OCI-LY7 (cell line): Measurements from ENCODE around the gene EXOG. TPM values are rescaled to one million over a fixed set of nuclear protein-coding genes. Genes with fewer than 3 reads are reported as not detected.

ENCODE experiments used
- BruUV-seq: library from RNA; stranded (reverse); fragments of 400-500 nt; replicated peaks from 2 replicates; lab custom pipeline; 2021; lab: Mats Ljungman, UMichigan
- CTCF ChIA-PET: fragments of 300-600 bp; sonication (Branson Sonifier 250); formaldehyde crosslinking; loops from one replicate; lab custom pipeline; 2022; ENCODE audit warnings: antibody characterized with exemption; ENCODE audit not compliant: unreplicated experiment; lab: Charles Lee
- POLR2A ChIA-PET: fragments of 300-600 bp; sonication (Branson Sonifier 250); formaldehyde crosslinking; loops from one replicate; lab custom pipeline; 2022; ENCODE audit warnings: antibody characterized with exemption; lab: Charles Lee
- DNase-seq: peaks from one replicate; pipeline ENCODE4 v3.0.0-alpha.2; 2015; ENCODE audit warnings: low spot score
- H2AFZ ChIP-seq: fragments of 200-600 bp; sonication (generic), shearing (Covaris generic); 2 replicates; pipeline ENCODE4 v1.6.1; 2014; ENCODE audit warnings: mild to moderate bottlenecking, antibody characterized with exemption, low read length, moderate library complexity
- H3K27ac ChIP-seq: fragments of 200-600 bp; sonication (generic); 2 replicates; pipeline ENCODE4 v1.5.1; 2014; ENCODE audit warnings: mixed run types, low read depth, mild to moderate bottlenecking, moderate library complexity, low read length, inconsistent platforms; ENCODE audit not compliant: poor library complexity, severe bottlenecking
- H3K36me3 ChIP-seq: fragments of 200-600 bp; sonication (generic); 2 replicates; pipeline ENCODE4 v1.6.1; 2014; ENCODE audit warnings: mild to moderate bottlenecking, antibody characterized with exemption, low read length, moderate library complexity, mixed read lengths; ENCODE audit not compliant: insufficient read depth
- H3K4me1 ChIP-seq: fragments of 200-600 bp; sonication (generic); 2 replicates; pipeline ENCODE4 v1.5.1; 2014; ENCODE audit warnings: mild to moderate bottlenecking, low read length; ENCODE audit not compliant: insufficient read depth, poor library complexity, severe bottlenecking
- H3K4me2 ChIP-seq: fragments of 200-600 bp; sonication (generic); 2 replicates; pipeline ENCODE4 v1.6.1; 2014; ENCODE audit warnings: mild to moderate bottlenecking, low read length
- H3K4me3 ChIP-seq: fragments of 200-600 bp; sonication (generic); 2 replicates; pipeline ENCODE4 v1.5.1; 2014; ENCODE audit warnings: mild to moderate bottlenecking, low read depth, low read length; ENCODE audit not compliant: poor library complexity, severe bottlenecking
- H3K79me2 ChIP-seq: fragments of 200-600 bp; sonication (generic); 2 replicates; pipeline ENCODE4 v1.6.1; 2016; ENCODE audit warnings: low read depth, mild to moderate bottlenecking, low read length, moderate library complexity, mixed read lengths; ENCODE audit not compliant: insufficient read depth
- H3K9me2 ChIP-seq: fragments of 200-600 bp; sonication (generic); 2 replicates; pipeline ENCODE4 v1.6.1; 2016; ENCODE audit warnings: mild to moderate bottlenecking, low read length, mixed read lengths; ENCODE audit not compliant: insufficient read depth
- H3K9me3 ChIP-seq: fragments of 200-600 bp; sonication (generic); 2 replicates; pipeline ENCODE4 v1.6.1; 2014; ENCODE audit warnings: mild to moderate bottlenecking, mixed run types, low read length, mixed read lengths
- H4K20me1 ChIP-seq: fragments of 200-600 bp; sonication (generic); 2 replicates; pipeline ENCODE4 v1.6.1; 2014; ENCODE audit warnings: mild to moderate bottlenecking, antibody characterized with exemption, low read length, moderate library complexity, mixed read lengths; ENCODE audit not compliant: insufficient read depth
- EZH2phosphoT487 ChIP-seq: fragments of 200-600 bp; sonication (generic); IDR thresholded peaks from 2 replicates; pipeline ENCODE4 v1.6.1; 2018; ENCODE audit warnings: low read depth, borderline replicate concordance, mild to moderate bottlenecking, mixed run types, antibody characterized with exemption, low read length, moderate library complexity, mixed read lengths
- intact Hi-C: fragments of 100-400 bp; cut with micrococcal nuclease; formaldehyde crosslinking; loops from one replicate; pipeline ENCODE4 v1.10.0; 2022; ENCODE audit not compliant: unreplicated experiment
- small RNA-seq: library from RNA; depleted of rRNA; stranded (forward); fragments of <200 nt; gene quantifications from one replicate; pipeline ENCODE3, GENCODE V24; 2014
- total RNA-seq, 2 experiments: library from RNA; depleted of rRNA in 1 of 2; stranded (reverse); fragments of >200 nt in 1 of 2; shearing (Covaris generic) in 1 of 2; gene quantifications; 2 replicates each; pipeline ENCODE4 v1.2.3, GENCODE V29; 2014 to 2022
- TF ChIP-seq, protein P1 (sequence below): fragments of 200-600 bp; sonication (generic); conservative IDR thresholded peaks from 2 replicates; pipeline ENCODE4 v1.5.1; 2014; ENCODE audit warnings: mild to moderate bottlenecking, antibody characterized with exemption, low read length, moderate library complexity, mixed read lengths

Gene EXOG
- total RNA-seq, 2 experiments from 2014 or later = 30.7 to 41.2 TPM

DNA sequence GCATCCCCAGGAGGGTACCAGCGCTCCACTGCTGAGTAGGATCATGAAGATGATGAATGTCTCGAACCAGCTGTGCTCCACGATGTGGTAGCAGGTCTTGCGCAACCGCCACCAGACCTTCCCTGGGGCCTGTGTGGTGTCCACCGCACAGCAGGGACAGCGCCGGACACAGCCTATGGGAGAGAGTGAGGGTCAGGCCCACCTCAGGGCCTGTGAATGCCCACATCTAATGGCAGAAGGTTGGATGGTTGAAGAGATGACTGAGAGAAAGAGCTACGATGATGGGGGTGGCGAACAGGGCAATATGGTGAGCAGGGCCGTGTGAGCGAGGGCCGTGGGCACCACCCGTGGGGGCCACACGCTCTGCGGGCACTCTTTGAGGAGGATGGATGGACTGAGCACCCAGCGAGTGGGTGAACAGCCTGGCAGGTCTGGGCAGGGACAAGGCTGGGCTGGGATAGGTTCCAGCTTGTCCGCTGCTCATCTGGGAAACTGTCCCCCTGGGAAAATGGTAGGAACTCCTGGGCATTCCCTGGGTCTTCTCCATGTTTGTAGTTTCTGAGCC, 79.2 kb downstream of the EXOG start:
- no peaks in the 10 kb centered on the region for H3K79me2 ChIP-seq
- H2AFZ ChIP-seq = no peak overlapping the region
- no peaks in the 10 kb centered on the region for H4K20me1 ChIP-seq
- H3K36me3 ChIP-seq = no peaks in the 10 kb centered on the region
- H3K4me1 ChIP-seq = no peaks in the 10 kb centered on the region
- no peak overlapping the region for H3K27ac ChIP-seq
- TF ChIP-seq EZH2phosphoT487 = no peak
- TF ChIP-seq, protein P1, sequence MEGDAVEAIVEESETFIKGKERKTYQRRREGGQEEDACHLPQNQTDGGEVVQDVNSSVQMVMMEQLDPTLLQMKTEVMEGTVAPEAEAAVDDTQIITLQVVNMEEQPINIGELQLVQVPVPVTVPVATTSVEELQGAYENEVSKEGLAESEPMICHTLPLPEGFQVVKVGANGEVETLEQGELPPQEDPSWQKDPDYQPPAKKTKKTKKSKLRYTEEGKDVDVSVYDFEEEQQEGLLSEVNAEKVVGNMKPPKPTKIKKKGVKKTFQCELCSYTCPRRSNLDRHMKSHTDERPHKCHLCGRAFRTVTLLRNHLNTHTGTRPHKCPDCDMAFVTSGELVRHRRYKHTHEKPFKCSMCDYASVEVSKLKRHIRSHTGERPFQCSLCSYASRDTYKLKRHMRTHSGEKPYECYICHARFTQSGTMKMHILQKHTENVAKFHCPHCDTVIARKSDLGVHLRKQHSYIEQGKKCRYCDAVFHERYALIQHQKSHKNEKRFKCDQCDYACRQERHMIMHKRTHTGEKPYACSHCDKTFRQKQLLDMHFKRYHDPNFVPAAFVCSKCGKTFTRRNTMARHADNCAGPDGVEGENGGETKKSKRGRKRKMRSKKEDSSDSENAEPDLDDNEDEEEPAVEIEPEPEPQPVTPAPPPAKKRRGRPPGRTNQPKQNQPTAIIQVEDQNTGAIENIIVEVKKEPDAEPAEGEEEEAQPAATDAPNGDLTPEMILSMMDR = no peak
- CTCF ChIA-PET = no interaction called here
- H3K9me3 ChIP-seq = no peaks in the 10 kb centered on the region
- BruUV-seq = no TSS peak
- intact Hi-C loops = no loop called here
- no peak for DNase-seq
- H3K9me2 ChIP-seq = no peaks in the 10 kb centered on the region
- POLR2A ChIA-PET = no interaction called here
- H3K4me2 ChIP-seq = no peak overlapping the region
- H3K4me3 ChIP-seq = no peak overlapping the region

Small RNA genes within 50 kb of the gene (small RNA-seq; reads per million reads assigned to genes)
- gene RF00019 = not detected

Other genes with a start within 250 kb of the EXOG start
- gene SLC22A13, start 230.5 kb upstream of the EXOG start, total RNA-seq (2014; rRNA removed; shearing (Covaris generic)) = 0.13 TPM in 2 replicates
- gene SLC22A13, start 230.5 kb upstream of the EXOG start, total RNA-seq (2022) = 0.27 TPM in 1 of 2 replicates, not detected in the other
- not detected in 2 replicates for gene SLC22A14, start 214.0 kb upstream of the EXOG start, total RNA-seq (2014; rRNA removed; shearing (Covaris generic))
- not detected in 2 replicates for gene SLC22A14, start 214.0 kb upstream of the EXOG start, total RNA-seq (2022)
- gene XYLB, start 149.6 kb upstream of the EXOG start, total RNA-seq (2014; rRNA removed; shearing (Covaris generic)) = 7.0 and 7.2 TPM in 2 replicates
- gene XYLB, start 149.6 kb upstream of the EXOG start, total RNA-seq (2022) = 5.3 and 6.7 TPM in 2 replicates
- gene ACVR2B, start 42.5 kb upstream of the EXOG start, total RNA-seq (2014; rRNA removed; shearing (Covaris generic)) = 7.8 and 11.3 TPM in 2 replicates
- 7.2 and 7.9 TPM in 2 replicates for gene ACVR2B, start 42.5 kb upstream of the EXOG start, total RNA-seq (2022)
- gene SCN5A, start 153.3 kb downstream of the EXOG start, total RNA-seq (2014; rRNA removed; shearing (Covaris generic)) = not detected in 2 replicates
- not detected in 2 replicates for gene SCN5A, start 153.3 kb downstream of the EXOG start, total RNA-seq (2022)